ENCODE measurements around the gene PAM16.
A peak's percentile ranks its signal among the peaks of the same experiment; 100 is the strongest.
"Not testable (repeated sequence)": the region's sequence is repeated elsewhere in the genome, so short reads cannot be mapped to it uniquely, and the experiment has no call there.

The PAM16 gene

GRCh38 chr16:4337540-4338088 is 13.5 kb downstream of the PAM16 start:
- DNase-seq, result no peak

- no peak for DNase-seq
Observed at GRCh38 chr16:4336701-4337539, 14.2 kb downstream of the PAM16 start.

- no peak for DNase-seq
Observed at GRCh38 chr16:4334724-4335495, 16.2 kb downstream of the PAM16 start.

GRCh38 chr16:4333714-4334113 is 17.4 kb downstream of the PAM16 start:
- DNase-seq, result not testable (repeated sequence)

- DNase-seq, result no peak
Observed at GRCh38 chr16:4333308-4333638, 17.8 kb downstream of the PAM16 start.

GRCh38 chr16:4332623-4333307 is 18.4 kb downstream of the PAM16 start:
- no peak for DNase-seq

- no peak for DNase-seq
Observed at GRCh38 chr16:4332083-4332482, 19.0 kb downstream of the PAM16 start.

- peak in 49 of 51 donors; percentile 3 to 88 (median 56) for DNase-seq
Observed at GRCh38 chr16:4330277-4330874, 20.7 kb downstream of the PAM16 start.

- DNase-seq, result no peak
Observed at GRCh38 chr16:4328782-4329775, 22.0 kb downstream of the PAM16 start.

GRCh38 chr16:4328046-4328781 is 22.9 kb downstream of the PAM16 start:
- peak in 47 of 51 donors; percentile 7 to 87 (median 59) for DNase-seq

GRCh38 chr16:4327386-4328045 is 23.6 kb downstream of the PAM16 start:
- peak in 5 of 51 donors; percentile 21 to 48 (median 41) for DNase-seq

- no peak for DNase-seq
Observed at GRCh38 chr16:4325253-4325758, 25.8 kb downstream of the PAM16 start.

- no peak for DNase-seq
Observed at GRCh38 chr16:4324492-4325252, 26.4 kb downstream of the PAM16 start.

GRCh38 chr16:4323845-4324488 is 27.2 kb downstream of the PAM16 start:
- peak in 3 of 51 donors; percentile 12 to 14 (median 13) for DNase-seq

GRCh38 chr16:4323071-4323844 is 27.9 kb downstream of the PAM16 start:
- peak in 25 of 51 donors; percentile 6 to 74 (median 32) for DNase-seq

All from hypothalamus (tissue), 51 donors.